Kidney (tissue), 14 donors: ENCODE data around the gene VRK1. TPM values are rescaled to one million over a fixed set of nuclear protein-coding genes. Genes with fewer than 3 reads are reported as not detected.

Experiments
- DNase-seq, 5 donors: peaks; one replicate each; pipeline ENCODE4 v3.0.0-alpha.2; 2013 to 2020
- FAIRE-seq: peaks from 2 replicates; lab custom pipeline; 2012; peaks lifted over from hg19 to GRCh38; lab: Jason Lieb, UNC
- H3K27ac ChIP-seq, 2 donors: one replicate each; pipeline ENCODE4 v1.7.0; 2013; ENCODE audit warnings: low read depth in 2 of 2, low read length in 2 of 2, inconsistent platforms in 1 of 2
- H3K27me3 ChIP-seq: one replicate; pipeline ENCODE4 v1.7.1; 2013; ENCODE audit warnings: low read length, inconsistent platforms; ENCODE audit not compliant: control insufficient read depth, insufficient read depth
- H3K36me3 ChIP-seq, 3 donors: one replicate each; pipeline versions ENCODE4 v1.7.0 to v1.7.1; 2013; ENCODE audit warnings: low read length in 3 of 3, control low read depth in 1 of 3, inconsistent platforms in 1 of 3; ENCODE audit not compliant: insufficient read depth in 3 of 3, control insufficient read depth in 2 of 3
- H3K4me1 ChIP-seq, 3 donors: one replicate each; pipeline versions ENCODE4 v1.7.0 to v1.7.1; 2013; ENCODE audit warnings: low read length in 3 of 3, inconsistent platforms in 1 of 3, low read depth in 1 of 3; ENCODE audit not compliant: control insufficient read depth in 2 of 3, insufficient read depth in 2 of 3
- H3K4me3 ChIP-seq, 3 donors: one replicate each; pipeline versions ENCODE4 v1.7.0 to v1.8.1; 2013; ENCODE audit warnings: low read length in 3 of 3, control low read depth in 1 of 3, inconsistent platforms in 1 of 3
- H3K9ac ChIP-seq, 3 donors: one replicate each; pipeline versions ENCODE4 v1.7.0 to v1.7.1; 2013; ENCODE audit warnings: low read length in 3 of 3, control low read depth in 1 of 3, inconsistent platforms in 1 of 3
- H3K9me3 ChIP-seq, 3 donors: one replicate each; pipeline versions ENCODE4 v1.7.0 to v1.7.1; 2013; ENCODE audit warnings: low read length in 3 of 3, control low read depth in 1 of 3, inconsistent platforms in 1 of 3; ENCODE audit not compliant: control insufficient read depth in 2 of 3, insufficient read depth in 1 of 3
- intact Hi-C: fragments of 100-400 bp; cut with DNase I; formaldehyde crosslinking; loops from one replicate; pipeline ENCODE4 v1.11.1; 2022
- polyA plus RNA-seq: library from polyadenylated mRNA; stranded (reverse); fragments of 350-450 nt; fragmentation: Illumina TruSeq; extraction: RNeasy Lipid Tissue Mini Kit (QIAGEN cat#74804); gene quantifications from one replicate; pipeline ENCODE4 v1.2.3, GENCODE V29; 2014; ENCODE audit warnings: low read depth, low replicate concordance; ENCODE audit not compliant: insufficient read depth
- total RNA-seq: library from RNA; stranded (reverse); fragmentation: NEBNext Ultra II Directional; extraction: Animal tissue kit (Norgen Biotek cat#: 25700); gene quantifications from one replicate; pipeline ENCODE4 v1.2.1, GENCODE V29; 2021
- TF ChIP-seq, protein P1 (sequence below): IDR thresholded peaks from 3 replicates; pipeline ENCODE4 v1.5.1; 2012; ENCODE audit warnings: mild to moderate bottlenecking, moderate library complexity, borderline replicate concordance; ENCODE audit not compliant: insufficient read depth; ENCODE audit errors: extremely low read depth
- donor health status: control.
- donor health status: control.
- donor health status: control.
- donor health status: control.
- donor health status: control.
- donor health status: DM: yes; HTN: yes; CAD: no.
- donor health status: Normal renal cell carcinoma (clear cell type).

Gene VRK1
- total and polyA plus RNA-seq, 2 donors from 2014 or later = 6.6 to 15.8 TPM

DNA sequence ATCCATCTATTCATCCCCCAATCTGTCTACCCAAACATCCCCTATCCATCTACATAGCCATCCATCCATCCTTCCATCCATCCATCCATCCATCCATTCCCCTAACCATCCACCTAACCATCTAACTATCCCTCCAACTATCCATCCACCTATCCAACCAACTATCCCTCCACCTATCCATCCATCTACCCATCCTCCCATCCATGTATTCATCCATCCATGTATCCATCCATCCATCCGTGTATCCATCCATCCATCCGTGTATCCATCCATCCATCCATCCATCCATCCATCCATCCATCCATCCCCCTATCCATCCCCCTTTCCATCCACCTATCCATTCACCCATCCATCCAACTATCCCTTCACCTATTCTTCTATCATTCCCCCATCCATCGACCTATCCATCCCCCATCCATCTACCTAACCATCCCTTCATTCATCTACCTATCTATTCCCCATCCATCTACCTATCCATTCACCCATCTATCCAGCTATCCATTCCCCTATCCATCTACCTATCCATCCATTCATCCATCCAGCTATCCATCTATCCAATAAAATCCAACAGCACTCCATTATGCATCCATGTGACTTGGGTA, 131.7 kb downstream of the VRK1 start:
- FAIRE-seq = no peak
- Histone ChIP-seq H3K4me1 (no peaks in the 10 kb centered on the region), H3K27ac (no peak overlapping the region), H3K4me3 (no peak overlapping the region), H3K27me3 (no peaks in the 10 kb centered on the region), H3K36me3 (no peaks in the 10 kb centered on the region), H3K9ac (no peak overlapping the region), H3K9me3 (no peaks in the 10 kb centered on the region)
- intact Hi-C loops = no loop called here
- TF ChIP-seq, protein P1, sequence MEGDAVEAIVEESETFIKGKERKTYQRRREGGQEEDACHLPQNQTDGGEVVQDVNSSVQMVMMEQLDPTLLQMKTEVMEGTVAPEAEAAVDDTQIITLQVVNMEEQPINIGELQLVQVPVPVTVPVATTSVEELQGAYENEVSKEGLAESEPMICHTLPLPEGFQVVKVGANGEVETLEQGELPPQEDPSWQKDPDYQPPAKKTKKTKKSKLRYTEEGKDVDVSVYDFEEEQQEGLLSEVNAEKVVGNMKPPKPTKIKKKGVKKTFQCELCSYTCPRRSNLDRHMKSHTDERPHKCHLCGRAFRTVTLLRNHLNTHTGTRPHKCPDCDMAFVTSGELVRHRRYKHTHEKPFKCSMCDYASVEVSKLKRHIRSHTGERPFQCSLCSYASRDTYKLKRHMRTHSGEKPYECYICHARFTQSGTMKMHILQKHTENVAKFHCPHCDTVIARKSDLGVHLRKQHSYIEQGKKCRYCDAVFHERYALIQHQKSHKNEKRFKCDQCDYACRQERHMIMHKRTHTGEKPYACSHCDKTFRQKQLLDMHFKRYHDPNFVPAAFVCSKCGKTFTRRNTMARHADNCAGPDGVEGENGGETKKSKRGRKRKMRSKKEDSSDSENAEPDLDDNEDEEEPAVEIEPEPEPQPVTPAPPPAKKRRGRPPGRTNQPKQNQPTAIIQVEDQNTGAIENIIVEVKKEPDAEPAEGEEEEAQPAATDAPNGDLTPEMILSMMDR = no peak
- DNase-seq = no peak

DNA sequence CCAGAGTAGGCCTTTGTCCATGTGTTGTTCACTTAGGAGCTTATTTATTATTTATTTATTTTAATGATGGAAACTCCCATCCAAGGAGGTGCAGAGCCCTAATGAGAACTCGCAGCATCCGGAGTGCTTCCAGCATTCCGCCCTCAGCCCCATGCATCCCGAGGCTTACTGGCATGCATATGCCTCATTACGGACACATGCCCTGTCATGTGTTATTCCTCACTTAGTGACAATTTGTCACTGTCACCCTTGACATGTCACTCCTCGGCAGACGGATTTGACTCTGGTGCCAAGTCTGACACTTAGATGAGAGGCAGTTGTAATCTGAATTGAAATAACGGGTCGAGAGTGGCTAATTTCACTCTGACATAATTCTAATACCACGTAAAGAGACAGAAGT, 132.8 kb downstream of the VRK1 start:
- H3K27ac ChIP-seq = no peak overlapping the region
- no peaks in the 10 kb centered on the region for H3K27me3 ChIP-seq
- intact Hi-C loops = no loop called here
- DNase-seq (no peak), FAIRE-seq (no peak)
- H3K9ac ChIP-seq = no peak overlapping the region
- TF ChIP-seq, protein P1 = no peak
- H3K9me3 ChIP-seq = no peaks in the 10 kb centered on the region
- H3K4me3 ChIP-seq = no peak overlapping the region
- no peaks in the 10 kb centered on the region for H3K4me1 ChIP-seq
- H3K36me3 ChIP-seq = no peaks in the 10 kb centered on the region

DNA sequence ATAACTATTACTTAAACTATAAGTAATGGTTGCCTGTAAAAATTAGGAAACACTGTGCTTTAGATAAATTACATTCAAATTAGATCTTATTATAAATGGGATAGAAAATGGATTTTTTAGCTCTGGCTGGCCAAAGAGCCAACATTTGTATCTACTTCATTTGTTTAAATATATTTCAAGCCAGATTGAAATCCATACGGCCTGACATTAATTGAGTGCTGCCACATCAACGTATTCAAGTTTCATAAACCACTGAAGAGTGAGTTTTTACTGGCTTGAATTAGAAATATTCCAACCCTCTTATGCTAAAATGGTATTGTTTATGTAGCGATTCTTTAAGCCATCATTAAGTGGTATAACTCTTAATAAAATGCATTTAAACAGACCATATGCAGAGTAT, 133.3 kb downstream of the VRK1 start:
- DNase-seq (no peak), FAIRE-seq (no peak)
- no peak overlapping the region for H3K4me3 ChIP-seq
- H3K27ac ChIP-seq = no peak overlapping the region
- TF ChIP-seq, protein P1 = no peak
- H3K27me3 ChIP-seq = no peaks in the 10 kb centered on the region
- intact Hi-C loops = no loop called here
- no peak overlapping the region for H3K9ac ChIP-seq
- H3K9me3 ChIP-seq = no peaks in the 10 kb centered on the region
- H3K4me1 ChIP-seq = no peaks in the 10 kb centered on the region
- H3K36me3 ChIP-seq = no peaks in the 10 kb centered on the region
